ENCODE results near the gene PIN1. TPM values are rescaled to one million over a fixed set of nuclear protein-coding genes. Genes with fewer than 3 reads are reported as not detected.
"Not testable (repeated sequence)": the region's sequence is repeated elsewhere in the genome, so short reads cannot be mapped to it uniquely, and the experiment has no call there.

Gene PIN1
- total and polyA plus RNA-seq, 3 donors from 2014 or later, result 209 to 232 (median 228) TPM

DNA sequence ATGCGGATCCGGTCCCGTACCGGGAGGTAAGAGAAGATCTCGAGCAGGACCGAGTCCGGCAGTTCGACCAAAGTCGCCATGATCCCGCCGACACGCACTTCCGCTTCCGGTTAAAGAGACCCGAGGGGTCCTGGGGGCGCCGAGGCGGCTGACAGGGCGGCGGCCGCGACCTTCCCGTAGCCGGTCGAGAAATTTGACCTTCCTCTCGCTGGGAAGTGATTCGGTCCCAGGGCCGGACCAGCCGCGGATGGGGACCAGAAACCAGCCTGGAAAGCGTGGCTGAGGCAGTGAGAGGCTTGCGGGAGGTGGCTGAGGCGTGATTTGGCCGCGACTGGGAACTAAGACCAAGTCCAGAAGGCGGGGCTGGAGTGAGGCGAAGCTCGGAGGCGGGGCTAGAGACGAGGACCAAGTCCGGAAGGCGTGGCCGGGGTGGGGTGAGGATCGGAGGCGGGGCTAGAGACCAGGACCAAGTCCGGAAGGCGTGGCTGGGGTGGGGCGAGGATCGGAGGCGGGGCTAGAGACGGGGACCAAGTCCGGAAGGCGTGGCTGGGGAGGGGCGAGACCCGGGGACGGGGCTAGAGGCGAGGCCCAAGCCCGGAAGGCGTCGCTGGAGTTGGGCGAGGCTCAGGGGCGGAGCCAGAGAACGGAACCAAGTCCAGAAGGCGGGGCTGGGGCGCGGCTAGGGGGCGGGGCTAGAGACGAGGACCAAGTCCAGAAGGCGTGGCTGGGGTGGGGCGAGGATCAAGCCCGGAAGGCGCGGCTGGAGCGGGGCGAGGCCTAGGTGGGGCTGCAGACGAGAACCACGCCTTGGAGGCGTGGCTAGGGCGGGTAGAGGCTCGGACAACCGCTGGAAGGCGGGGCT, 16.2 kb upstream of the PIN1 start, which contains the start of gene FBXL12:
TSS of gene FBXL12 (minus strand) at position 346 of the 862 bp plus-strand sequence. CDS start at position 80, 266 bp downstream.
- intact Hi-C loops (cut with DNase I; ENCODE audit: low total_unique reads), result no loop called here

DNA sequence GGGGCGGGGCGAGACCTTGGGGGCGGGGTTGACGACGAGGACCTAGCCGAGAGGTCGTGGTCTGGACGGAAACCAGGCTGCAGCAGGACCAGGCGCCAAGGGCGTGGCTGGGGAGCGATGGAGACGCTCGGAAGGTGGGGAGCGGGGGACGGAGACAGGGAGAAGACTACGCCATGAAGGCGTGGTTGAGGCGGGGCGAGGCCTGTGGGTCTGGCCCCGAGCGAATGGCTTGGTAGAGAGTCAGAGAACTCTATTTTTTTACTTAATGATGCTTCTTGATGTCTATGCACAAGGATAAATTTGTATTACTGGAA, 15.6 kb upstream of the PIN1 start:
- Histone ChIP-seq H3K4me1 (peaks cover 8% of the 10 kb centered on the region), H3K27ac (peak overlapping the region; percentile 75 to 93), H3K4me3 (peak overlapping the region; percentile 90 to 93), H3K9me3 (no peaks in the 10 kb centered on the region), H3K27me3 (no peaks in the 10 kb centered on the region), H3K36me3 (ENCODE audit: low read depth, missing control alignments) (no peaks in the 10 kb centered on the region)
- DNase-seq, result no peak
- no peak for TF ChIP-seq POLR2A (IDR thresholded peaks at IDR 0.05)
- TF ChIP-seq, protein P1, sequence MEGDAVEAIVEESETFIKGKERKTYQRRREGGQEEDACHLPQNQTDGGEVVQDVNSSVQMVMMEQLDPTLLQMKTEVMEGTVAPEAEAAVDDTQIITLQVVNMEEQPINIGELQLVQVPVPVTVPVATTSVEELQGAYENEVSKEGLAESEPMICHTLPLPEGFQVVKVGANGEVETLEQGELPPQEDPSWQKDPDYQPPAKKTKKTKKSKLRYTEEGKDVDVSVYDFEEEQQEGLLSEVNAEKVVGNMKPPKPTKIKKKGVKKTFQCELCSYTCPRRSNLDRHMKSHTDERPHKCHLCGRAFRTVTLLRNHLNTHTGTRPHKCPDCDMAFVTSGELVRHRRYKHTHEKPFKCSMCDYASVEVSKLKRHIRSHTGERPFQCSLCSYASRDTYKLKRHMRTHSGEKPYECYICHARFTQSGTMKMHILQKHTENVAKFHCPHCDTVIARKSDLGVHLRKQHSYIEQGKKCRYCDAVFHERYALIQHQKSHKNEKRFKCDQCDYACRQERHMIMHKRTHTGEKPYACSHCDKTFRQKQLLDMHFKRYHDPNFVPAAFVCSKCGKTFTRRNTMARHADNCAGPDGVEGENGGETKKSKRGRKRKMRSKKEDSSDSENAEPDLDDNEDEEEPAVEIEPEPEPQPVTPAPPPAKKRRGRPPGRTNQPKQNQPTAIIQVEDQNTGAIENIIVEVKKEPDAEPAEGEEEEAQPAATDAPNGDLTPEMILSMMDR (IDR thresholded peaks at IDR 0.05), result no peak
- WGBS, 2 donors, result 0 to 1% methylated on average over 18 to 21 of the region's 21 CpGs
- intact Hi-C loops (cut with DNase I; ENCODE audit: low total_unique reads), result no loop called here

More for the DNA sequence above, 16.2 kb upstream of the PIN1 start, which contains the start of gene FBXL12:
- no peaks in the 10 kb centered on the region for H3K36me3 ChIP-seq (ENCODE audit: low read depth, missing control alignments)
- H3K4me3 ChIP-seq, result peak within 1 kb of the TSS; percentile 90 to 93
- no peaks in the 10 kb centered on the region for H3K27me3 ChIP-seq
- TF ChIP-seq POLR2A (IDR thresholded peaks at IDR 0.05), result peak; percentile 69
- TF ChIP-seq, protein P1 (IDR thresholded peaks at IDR 0.05), result no peak
- H3K27ac ChIP-seq, result peak within 1 kb of the TSS; percentile 75 to 93
- WGBS, 2 donors, result 0% methylated on average over 28 to 78 of the region's 82 CpGs
- H3K9me3 ChIP-seq, result no peaks in the 10 kb centered on the region
- DNase-seq, result peak; percentile 100
- peaks cover 8% of the 10 kb centered on the region for H3K4me1 ChIP-seq

DNA sequence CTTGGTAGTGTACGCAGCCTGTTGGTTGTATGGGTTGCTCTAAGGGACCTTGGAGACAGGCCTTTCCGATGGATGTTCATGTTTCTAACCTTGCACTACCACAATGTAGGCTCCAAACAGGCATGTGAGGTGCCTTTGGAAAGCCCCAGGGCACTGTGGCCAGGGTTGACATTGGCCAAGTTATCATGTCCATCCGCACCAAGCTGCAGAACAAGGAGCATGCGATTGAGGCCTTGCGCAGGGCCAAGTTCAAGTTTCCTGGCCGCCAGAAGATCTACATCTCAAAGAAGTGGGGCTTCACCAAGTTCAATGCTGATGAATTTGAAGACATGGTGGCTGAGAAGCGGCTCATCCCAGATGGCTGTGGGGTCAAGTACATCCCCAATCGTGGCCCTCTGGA, 15.1 kb upstream of the PIN1 start:
- intact Hi-C loops (cut with DNase I; ENCODE audit: low total_unique reads); H3K9me3 ChIP-seq; DNase-seq; H3K36me3 ChIP-seq (ENCODE audit: low read depth, missing control alignments); H3K27me3 ChIP-seq; H3K4me1 ChIP-seq: not testable (repeated sequence)
- 75 to 83% methylated on average over 8 of the region's 8 CpGs for WGBS, 2 donors
- peak overlapping the region; percentile 90 to 93 for H3K4me3 ChIP-seq
- peak overlapping the region; percentile 75 to 93 for H3K27ac ChIP-seq

DNA sequence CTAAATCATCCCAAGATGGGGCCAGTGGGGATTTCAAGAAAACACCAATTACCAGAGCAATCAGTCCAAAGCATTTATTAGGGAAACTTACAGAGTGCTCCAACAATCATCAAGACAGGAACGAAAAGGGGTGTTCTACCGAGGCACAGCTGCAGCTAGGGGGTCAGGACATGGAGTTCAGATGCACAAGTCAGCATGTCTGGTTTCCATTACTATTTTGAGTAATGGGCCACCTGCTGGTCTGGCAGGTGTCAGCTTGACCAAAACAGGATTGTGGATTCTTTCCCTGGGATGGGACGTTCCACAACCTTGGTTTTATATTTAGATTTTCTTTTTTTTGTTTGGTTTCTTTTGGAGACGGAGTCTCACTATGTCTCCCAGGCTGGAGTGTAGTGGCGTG, 11.3 kb upstream of the PIN1 start:
- H3K36me3 ChIP-seq (ENCODE audit: low read depth, missing control alignments), result no peaks in the 10 kb centered on the region
- no peak for DNase-seq
- 55 to 73% methylated on average over 5 of the region's 5 CpGs for WGBS, 2 donors
- H3K27ac ChIP-seq, result no peak overlapping the region
- H3K9me3 ChIP-seq, result no peaks in the 10 kb centered on the region
- no peak overlapping the region for H3K4me3 ChIP-seq
- intact Hi-C loops (cut with DNase I; ENCODE audit: low total_unique reads), result no loop called here
- H3K27me3 ChIP-seq, result no peaks in the 10 kb centered on the region
- TF ChIP-seq, protein P1 (IDR thresholded peaks at IDR 0.05), result no peak
- TF ChIP-seq POLR2A (IDR thresholded peaks at IDR 0.05), result no peak
- peaks cover 12% of the 10 kb centered on the region for H3K4me1 ChIP-seq

DNA sequence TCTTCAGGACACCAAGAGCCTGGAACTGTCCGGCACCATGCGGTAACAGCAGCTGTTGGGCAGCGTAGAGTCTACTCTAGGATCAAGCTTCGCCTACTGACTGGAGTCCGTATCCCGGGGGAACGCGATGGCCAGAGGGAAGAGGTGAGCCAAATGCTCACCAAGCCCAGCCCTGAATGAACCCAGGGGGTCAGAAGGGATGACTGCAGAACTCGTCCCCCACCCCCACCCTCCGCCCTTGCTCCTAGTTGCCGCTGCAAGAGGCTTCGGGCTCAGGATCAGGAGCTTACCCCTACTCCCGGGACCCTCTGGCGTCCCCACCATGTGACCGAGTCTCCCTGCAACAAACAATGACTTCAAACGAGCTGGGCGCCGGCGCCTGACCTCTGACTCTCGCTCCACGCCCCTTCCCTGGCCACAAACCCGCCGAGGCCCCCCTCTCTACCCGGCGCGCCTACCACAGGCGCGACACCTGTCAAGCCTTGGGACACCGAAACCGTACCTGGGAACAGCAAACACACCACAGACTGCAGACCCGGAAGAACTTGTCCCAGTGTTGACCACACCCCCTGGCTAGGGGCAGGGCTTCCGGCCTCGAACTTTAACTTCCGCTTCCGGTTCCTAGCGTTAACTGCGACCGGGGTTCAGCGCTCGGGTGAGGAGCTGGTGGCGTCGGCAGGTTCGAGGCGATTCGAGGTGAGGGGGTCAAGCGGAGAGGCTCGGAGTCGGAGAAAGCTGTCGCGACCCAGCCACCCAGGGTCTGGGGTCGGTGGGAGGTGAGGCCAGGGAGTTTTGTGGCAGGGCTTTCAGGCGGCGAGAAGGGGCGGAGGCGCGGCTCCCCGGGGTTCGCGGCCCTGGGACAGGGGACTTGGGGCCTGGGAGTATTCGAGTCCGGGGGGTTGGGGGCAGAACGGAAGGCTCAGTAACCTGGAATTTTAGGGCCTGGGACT, 7.6 kb upstream of the PIN1 start, which contains the start of gene UBL5:
TSS of gene UBL5 (plus strand) at position 630 of the 950 bp plus-strand sequence. CDS start 420 bp downstream, outside the sequence.
- TF ChIP-seq POLR2A (IDR thresholded peaks at IDR 0.05), result peak; percentile 63
- TF ChIP-seq, protein P1 (IDR thresholded peaks at IDR 0.05), result no peak
- Histone ChIP-seq H3K27ac (peak within 1 kb of the TSS; percentile 39 to 78), H3K4me3 (peak within 1 kb of the TSS; percentile 80 to 95), H3K4me1 (peaks cover 12% of the 10 kb centered on the region), H3K27me3 (no peaks in the 10 kb centered on the region), H3K9me3 (no peaks in the 10 kb centered on the region), H3K36me3 (ENCODE audit: low read depth, missing control alignments) (no peaks in the 10 kb centered on the region)
- DNase-seq, result peak; percentile 95
- WGBS, 2 donors, result 0 to 1% methylated on average over 28 to 62 of the region's 62 CpGs
- intact Hi-C loops (cut with DNase I; ENCODE audit: low total_unique reads), result no loop called here
